Measurements from ENCODE around the gene OR13J1. TPM values are rescaled to one million over a fixed set of nuclear protein-coding genes. Genes with fewer than 3 reads are reported as not detected.

OR13J1 gene
- polyA plus RNA-seq, 2 of the 4 experiments (the other 2 are of a cell fraction), result not detected

- Histone ChIP-seq H3K4me1 (no peaks in the 10 kb centered on the region), H3K4me3 (no peak overlapping the region), H3K4me2 (no peak overlapping the region), H3K9me3 (no peaks in the 10 kb centered on the region), H3K27ac (no peak overlapping the region)
- ChIA-PET CTCF (interaction anchor here (1.2 to 3.3 kb wide), 3 partner anchors 62 to 126 kb away, joined by 3 to 16 read pairs (median 4); no protein-coding TSS in a partner anchor), POLR2A (no interaction called here)
- no peak for TF ChIP-seq RARB (CRISPR knock-in tag; IDR thresholded peaks at IDR 0.05)
- no peak for TF ChIP-seq MAFK (IDR thresholded peaks at IDR 0.05; ENCODE audit: partially characterized antibody)
- no peak for TF ChIP-seq POLR2AphosphoS2 (conservative IDR thresholded peaks at IDR 0.05; ENCODE audit: low read length)
- TF ChIP-seq MAZ (IDR thresholded peaks at IDR 0.05; ENCODE audit: borderline replicate concordance, low read depth, low read length), result no peak
- no peak for TF ChIP-seq RAD21 (conservative IDR thresholded peaks at IDR 0.05 in 1 of 2, IDR thresholded peaks at IDR 0.05 in 1 of 2)
- TF ChIP-seq REST (IDR thresholded peaks at IDR 0.05), result no peak
- TF ChIP-seq USF2 (IDR thresholded peaks at IDR 0.05), result no peak
- TF ChIP-seq KDM1A (IDR thresholded peaks at IDR 0.05; ENCODE audit: low read depth), result no peak
- TF ChIP-seq MYC (IDR thresholded peaks at IDR 0.05; ENCODE audit: borderline replicate concordance, low read length), result no peak
- TF ChIP-seq PHF8 (IDR thresholded peaks at IDR 0.05; ENCODE audit: borderline replicate concordance, low read depth), result no peak
- TF ChIP-seq CBX2 (IDR thresholded peaks at IDR 0.05; ENCODE audit: borderline replicate concordance, low read depth), result no peak
- no peak for TF ChIP-seq ELK1 (IDR thresholded peaks at IDR 0.05; ENCODE audit: low read depth, low read length)
- ATAC-seq, result no peak
- DNase-seq (ENCODE audit: low read depth in 1 of 2, low spot score in 1 of 2), result no peak
- FAIRE-seq, result no peak
These were observed 50.1 kb downstream of the OR13J1 start for GRCh38 chr9:35820076-35820475.

Other genes with a start within 250 kb of the OR13J1 start
- not detected in 2 replicates for gene SIT1, start 219.5 kb downstream of the OR13J1 start, polyA plus RNA-seq (2011; rRNA removed)
- gene SIT1, start 219.5 kb downstream of the OR13J1 start, polyA plus RNA-seq (2017; fragmentation: RNase III; extraction: RNeasy Plus Mini Kit Qiagen cat#74134 plus additional on column Dnase treatment), result not detected in 3 replicates
- gene RMRP, start 212.4 kb downstream of the OR13J1 start, polyA plus RNA-seq (2011; rRNA removed), result 80.2 and 257 TPM in 2 replicates
- 14.7 TPM in 1 of 3 replicates, not detected in the others for gene RMRP, start 212.4 kb downstream of the OR13J1 start, polyA plus RNA-seq (2017; fragmentation: RNase III; extraction: RNeasy Plus Mini Kit Qiagen cat#74134 plus additional on column Dnase treatment)
- gene CCDC107, start 212.1 kb downstream of the OR13J1 start, polyA plus RNA-seq (2011; rRNA removed), result 11.0 and 13.3 TPM in 2 replicates
- 20.4 to 21.9 TPM (median 20.7 TPM) in 3 replicates for gene CCDC107, start 212.1 kb downstream of the OR13J1 start, polyA plus RNA-seq (2017; fragmentation: RNase III; extraction: RNeasy Plus Mini Kit Qiagen cat#74134 plus additional on column Dnase treatment)
- gene ARHGEF39, start 205.2 kb downstream of the OR13J1 start, polyA plus RNA-seq (2011; rRNA removed), result 17.6 and 21.4 TPM in 2 replicates
- 16.7 to 19.5 TPM (median 18.3 TPM) in 3 replicates for gene ARHGEF39, start 205.2 kb downstream of the OR13J1 start, polyA plus RNA-seq (2017; fragmentation: RNase III; extraction: RNeasy Plus Mini Kit Qiagen cat#74134 plus additional on column Dnase treatment)
- gene CA9, start 196.5 kb downstream of the OR13J1 start, polyA plus RNA-seq (2011; rRNA removed), result 16.3 and 32.9 TPM in 2 replicates
- gene CA9, start 196.5 kb downstream of the OR13J1 start, polyA plus RNA-seq (2017; fragmentation: RNase III; extraction: RNeasy Plus Mini Kit Qiagen cat#74134 plus additional on column Dnase treatment), result 2.5 to 5.6 TPM (median 4.5 TPM) in 3 replicates
- gene TPM2, start 180.5 kb downstream of the OR13J1 start, polyA plus RNA-seq (2011; rRNA removed), result 154 and 281 TPM in 2 replicates
- 956 to 1,105 TPM (median 1,022 TPM) in 3 replicates for gene TPM2, start 180.5 kb downstream of the OR13J1 start, polyA plus RNA-seq (2017; fragmentation: RNase III; extraction: RNeasy Plus Mini Kit Qiagen cat#74134 plus additional on column Dnase treatment)
- 65.5 and 72.1 TPM in 2 replicates for gene TLN1, start 138.2 kb downstream of the OR13J1 start, polyA plus RNA-seq (2011; rRNA removed)
- gene TLN1, start 138.2 kb downstream of the OR13J1 start, polyA plus RNA-seq (2017; fragmentation: RNase III; extraction: RNeasy Plus Mini Kit Qiagen cat#74134 plus additional on column Dnase treatment), result 108 to 119 TPM (median 117 TPM) in 3 replicates
- gene CREB3, start 137.7 kb downstream of the OR13J1 start, polyA plus RNA-seq (2011; rRNA removed), result 33.3 and 36.0 TPM in 2 replicates
- gene CREB3, start 137.7 kb downstream of the OR13J1 start, polyA plus RNA-seq (2017; fragmentation: RNase III; extraction: RNeasy Plus Mini Kit Qiagen cat#74134 plus additional on column Dnase treatment), result 51.3 to 54.0 TPM (median 51.7 TPM) in 3 replicates
- 40.0 and 47.4 TPM in 2 replicates for gene GBA2, start 121.2 kb downstream of the OR13J1 start, polyA plus RNA-seq (2011; rRNA removed)
- 34.8 to 39.5 TPM (median 38.9 TPM) in 3 replicates for gene GBA2, start 121.2 kb downstream of the OR13J1 start, polyA plus RNA-seq (2017; fragmentation: RNase III; extraction: RNeasy Plus Mini Kit Qiagen cat#74134 plus additional on column Dnase treatment)
- 16.6 and 20.2 TPM in 2 replicates for gene RGP1, start 121.1 kb downstream of the OR13J1 start, polyA plus RNA-seq (2011; rRNA removed)
- gene RGP1, start 121.1 kb downstream of the OR13J1 start, polyA plus RNA-seq (2017; fragmentation: RNase III; extraction: RNeasy Plus Mini Kit Qiagen cat#74134 plus additional on column Dnase treatment), result 15.0 to 16.1 TPM (median 15.3 TPM) in 3 replicates
- 0.24 TPM in 1 of 2 replicates, not detected in the other for gene MSMP, start 116.1 kb downstream of the OR13J1 start, polyA plus RNA-seq (2011; rRNA removed)
- not detected in 3 replicates for gene MSMP, start 116.1 kb downstream of the OR13J1 start, polyA plus RNA-seq (2017; fragmentation: RNase III; extraction: RNeasy Plus Mini Kit Qiagen cat#74134 plus additional on column Dnase treatment)
- gene NPR2, start 78.8 kb downstream of the OR13J1 start, polyA plus RNA-seq (2011; rRNA removed), result 18.8 and 22.8 TPM in 2 replicates
- 7.8 to 8.2 TPM (median 7.8 TPM) in 3 replicates for gene NPR2, start 78.8 kb downstream of the OR13J1 start, polyA plus RNA-seq (2017; fragmentation: RNase III; extraction: RNeasy Plus Mini Kit Qiagen cat#74134 plus additional on column Dnase treatment)
- 0.17 and 0.31 TPM in 2 replicates for gene SPAG8, start 58.1 kb downstream of the OR13J1 start, polyA plus RNA-seq (2011; rRNA removed)
- 0.45 to 0.71 TPM (median 0.54 TPM) in 3 replicates for gene SPAG8, start 58.1 kb downstream of the OR13J1 start, polyA plus RNA-seq (2017; fragmentation: RNase III; extraction: RNeasy Plus Mini Kit Qiagen cat#74134 plus additional on column Dnase treatment)
- 46.9 and 47.3 TPM in 2 replicates for gene HINT2, start 55.4 kb downstream of the OR13J1 start, polyA plus RNA-seq (2011; rRNA removed)
- gene HINT2, start 55.4 kb downstream of the OR13J1 start, polyA plus RNA-seq (2017; fragmentation: RNase III; extraction: RNeasy Plus Mini Kit Qiagen cat#74134 plus additional on column Dnase treatment), result 59.0 to 69.2 TPM (median 68.5 TPM) in 3 replicates
- gene FAM221B, start 41.7 kb downstream of the OR13J1 start, polyA plus RNA-seq (2011; rRNA removed), result not detected in 2 replicates
- gene FAM221B, start 41.7 kb downstream of the OR13J1 start, polyA plus RNA-seq (2017; fragmentation: RNase III; extraction: RNeasy Plus Mini Kit Qiagen cat#74134 plus additional on column Dnase treatment), result not detected in 3 replicates
- gene TMEM8B, start 41.2 kb downstream of the OR13J1 start, polyA plus RNA-seq (2011; rRNA removed), result 1.8 and 2.0 TPM in 2 replicates
- gene TMEM8B, start 41.2 kb downstream of the OR13J1 start, polyA plus RNA-seq (2017; fragmentation: RNase III; extraction: RNeasy Plus Mini Kit Qiagen cat#74134 plus additional on column Dnase treatment), result 1.7 to 2.4 TPM (median 2.2 TPM) in 3 replicates
- 0.21 TPM in 1 of 2 replicates, not detected in the other for gene HRCT1, start 35.8 kb upstream of the OR13J1 start, polyA plus RNA-seq (2011; rRNA removed)
- gene HRCT1, start 35.8 kb upstream of the OR13J1 start, polyA plus RNA-seq (2017; fragmentation: RNase III; extraction: RNeasy Plus Mini Kit Qiagen cat#74134 plus additional on column Dnase treatment), result 0.22 to 0.41 TPM in 2 of 3 replicates, not detected in the other
- gene SPAAR, start 39.1 kb upstream of the OR13J1 start, polyA plus RNA-seq (2011; rRNA removed), result 0.05 TPM in 1 of 2 replicates, not detected in the other
- gene SPAAR, start 39.1 kb upstream of the OR13J1 start, polyA plus RNA-seq (2017; fragmentation: RNase III; extraction: RNeasy Plus Mini Kit Qiagen cat#74134 plus additional on column Dnase treatment), result not detected in 3 replicates
- not detected in 2 replicates for gene OR2S2, start 87.8 kb upstream of the OR13J1 start, polyA plus RNA-seq (2011; rRNA removed)
- gene OR2S2, start 87.8 kb upstream of the OR13J1 start, polyA plus RNA-seq (2017; fragmentation: RNase III; extraction: RNeasy Plus Mini Kit Qiagen cat#74134 plus additional on column Dnase treatment), result not detected in 3 replicates
- 8.3 and 8.7 TPM in 2 replicates for gene RECK, start 166.5 kb upstream of the OR13J1 start, polyA plus RNA-seq (2011; rRNA removed)
- gene RECK, start 166.5 kb upstream of the OR13J1 start, polyA plus RNA-seq (2017; fragmentation: RNase III; extraction: RNeasy Plus Mini Kit Qiagen cat#74134 plus additional on column Dnase treatment), result 5.0 to 5.7 TPM (median 5.1 TPM) in 3 replicates

All from A549 (cell line).